GM21390 (cell line): ENCODE data around the gene ST8SIA2.

Source experiments
- ATAC-seq: cut with Tn5 transposase; IDR thresholded peaks from one replicate; pipeline ENCODE4 v1.9.1; 2021; ENCODE audit not compliant: unreplicated experiment

Gene ST8SIA2

DNA sequence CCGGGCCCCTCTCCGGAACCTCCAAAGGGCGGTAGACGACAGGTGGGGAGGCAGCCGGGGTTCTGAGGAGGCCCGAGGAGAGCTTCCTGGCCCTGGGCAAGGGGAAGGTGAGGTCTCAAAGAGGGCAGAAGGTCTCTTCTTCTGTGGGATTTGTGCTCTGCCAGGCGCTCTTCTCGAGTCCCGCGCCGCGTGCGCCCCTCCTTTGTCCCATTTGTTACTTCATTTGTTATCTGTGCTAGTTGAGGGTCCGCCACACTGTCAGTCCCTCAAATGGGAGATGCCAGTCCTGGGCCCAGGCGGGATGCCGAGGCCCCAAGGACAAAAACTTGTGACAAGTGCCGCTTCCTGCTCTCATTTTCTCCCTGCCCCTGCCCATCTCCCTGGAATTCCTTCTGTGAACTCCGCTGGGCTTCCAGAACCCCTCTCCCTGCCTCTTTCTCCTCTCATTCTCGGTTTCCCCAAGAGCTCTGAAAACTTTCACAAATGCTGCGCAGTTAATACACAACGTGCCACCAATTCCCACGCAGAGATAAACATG lies 1.5 kb downstream of the ST8SIA2 start:
- no peak for ATAC-seq

DNA sequence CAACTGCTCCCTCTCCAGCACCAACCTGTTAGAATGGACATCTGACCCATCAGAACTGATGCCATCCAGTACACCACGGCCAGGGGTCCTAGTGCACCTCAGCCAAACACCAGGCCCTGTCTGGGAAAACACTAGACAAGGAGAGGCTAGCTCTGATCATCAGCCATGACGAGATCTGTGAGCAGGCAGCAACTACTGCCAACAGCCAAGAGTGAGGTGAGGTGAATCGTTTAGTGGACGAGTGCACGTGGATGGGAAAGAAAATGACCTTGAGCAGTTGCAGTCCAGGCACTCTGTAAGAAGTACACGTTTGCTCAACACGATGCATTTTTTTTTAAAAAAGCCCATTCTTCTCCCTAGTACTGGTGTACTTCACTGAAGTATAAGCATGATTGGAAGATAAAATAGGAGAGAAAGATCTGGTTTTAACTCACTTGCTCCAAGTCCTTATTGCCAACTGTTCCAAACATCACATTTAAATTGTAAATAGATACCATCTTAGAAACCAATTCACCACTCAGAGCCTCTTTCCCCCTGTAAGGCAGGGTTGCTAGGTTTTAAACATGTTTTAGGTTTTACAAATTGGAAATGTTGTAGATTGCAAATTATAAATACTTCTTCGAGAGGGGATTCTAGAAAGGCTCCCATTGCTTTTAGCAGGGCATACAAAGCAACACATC lies 5.7 kb downstream of the ST8SIA2 start:
- ATAC-seq: no peak

DNA sequence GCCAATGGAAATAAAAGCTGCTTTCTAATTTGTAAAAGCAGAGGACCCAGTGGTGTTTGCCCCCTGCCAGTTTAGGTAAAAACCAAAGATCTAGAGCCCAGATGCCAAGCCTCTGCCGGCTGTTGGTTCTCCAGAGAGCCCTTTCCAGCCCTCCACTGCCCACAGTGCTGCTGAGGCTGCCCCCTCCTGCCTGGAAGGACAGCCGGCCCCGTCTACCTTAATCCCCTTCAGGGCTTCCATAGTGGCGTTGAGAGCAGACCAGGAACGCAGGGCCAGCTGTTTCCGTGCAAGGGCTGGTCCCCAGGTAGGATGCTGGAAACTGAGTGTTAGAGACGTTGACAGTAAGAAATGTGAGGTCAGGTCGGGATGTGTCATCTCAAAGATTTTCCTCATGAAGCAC lies 6.9 kb downstream of the ST8SIA2 start:
- ATAC-seq: no peak

DNA sequence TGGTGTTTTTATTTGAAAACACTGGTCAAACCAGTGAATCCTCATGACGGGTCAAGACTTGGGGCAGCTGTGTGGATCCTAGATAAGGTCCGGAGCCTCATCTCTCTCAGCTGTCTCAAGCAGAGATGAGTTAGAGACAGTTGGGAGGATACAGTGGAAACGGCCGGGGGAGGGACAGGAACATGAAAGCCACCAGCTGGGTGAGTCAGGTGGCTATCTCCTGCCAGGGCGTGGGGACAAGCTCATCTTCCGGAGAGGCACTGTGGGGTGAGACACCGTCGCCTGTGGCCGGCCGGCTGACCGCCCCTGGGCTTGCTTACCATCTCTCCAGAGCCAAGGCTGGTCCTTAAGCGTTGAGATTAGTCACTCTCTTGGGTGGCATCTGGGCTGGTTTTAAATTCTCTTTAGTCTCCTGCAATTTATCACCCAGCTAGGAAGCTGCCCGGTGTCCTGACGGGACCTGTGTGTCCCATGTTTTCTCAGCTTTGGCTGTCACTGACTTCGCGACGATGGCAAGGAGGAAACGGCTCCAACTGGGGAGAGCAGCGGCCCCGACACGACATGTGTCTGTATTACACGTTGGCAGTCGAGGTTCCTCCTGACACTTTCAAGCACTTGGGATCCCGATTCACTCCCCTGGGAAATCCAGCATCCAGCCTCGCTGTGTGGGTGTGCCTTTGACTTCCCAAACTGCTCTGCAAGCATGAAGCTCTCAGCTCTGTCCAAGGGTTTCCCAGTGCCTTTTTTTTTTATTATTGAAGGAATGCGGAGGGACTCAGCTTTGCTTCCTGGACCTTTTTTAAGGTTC lies 7.5 kb downstream of the ST8SIA2 start:
- ATAC-seq: no peak

GRCh38 chr15:92402751-92403150 lies 9.1 kb downstream of the ST8SIA2 start:
- no peak for ATAC-seq

- no peak for ATAC-seq
Observed at GRCh38 chr15:92405942-92406341, 12.3 kb downstream of the ST8SIA2 start.

DNA sequence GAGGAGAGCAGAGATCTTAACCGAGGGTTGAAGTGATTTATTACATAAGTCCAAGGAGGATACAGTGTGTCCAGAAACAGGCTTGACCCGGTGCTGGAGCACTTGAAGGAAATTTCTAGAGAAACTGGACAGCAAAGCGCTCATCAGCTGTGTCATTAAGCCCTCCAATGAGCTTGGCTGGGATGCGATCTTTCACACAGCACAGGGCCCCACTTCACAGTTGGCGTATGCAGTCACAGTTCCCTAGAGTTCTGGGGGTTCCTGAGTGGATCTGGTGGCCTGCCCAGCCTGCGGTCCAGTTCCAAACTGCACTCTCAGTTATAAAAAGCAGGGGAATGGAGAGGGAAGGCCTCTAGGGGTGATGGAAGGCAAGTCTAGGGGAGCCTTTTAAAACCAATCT lies 13.6 kb downstream of the ST8SIA2 start:
- no peak for ATAC-seq

GRCh38 chr15:92407916-92408315 lies 14.2 kb downstream of the ST8SIA2 start:
- no peak for ATAC-seq

DNA sequence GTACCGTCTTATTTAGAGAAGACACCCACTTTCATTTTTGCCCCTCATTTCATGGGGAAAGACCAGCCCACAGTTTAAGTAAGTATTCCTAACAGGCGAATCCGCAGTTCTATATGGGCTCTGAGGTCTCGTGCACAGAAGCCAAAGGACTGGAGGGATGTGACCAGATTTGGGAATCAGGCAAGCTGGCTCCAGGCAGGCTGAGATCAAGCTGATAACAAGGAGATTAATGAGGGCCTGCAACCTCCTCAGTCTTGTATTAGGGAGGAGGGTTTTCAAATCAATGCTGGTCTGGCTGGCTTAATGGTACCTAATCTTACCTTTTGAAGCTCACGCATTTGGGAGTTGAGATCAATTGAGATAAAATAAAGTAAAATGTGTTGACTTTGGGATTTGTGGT lies 15.3 kb downstream of the ST8SIA2 start:
- no peak for ATAC-seq

DNA sequence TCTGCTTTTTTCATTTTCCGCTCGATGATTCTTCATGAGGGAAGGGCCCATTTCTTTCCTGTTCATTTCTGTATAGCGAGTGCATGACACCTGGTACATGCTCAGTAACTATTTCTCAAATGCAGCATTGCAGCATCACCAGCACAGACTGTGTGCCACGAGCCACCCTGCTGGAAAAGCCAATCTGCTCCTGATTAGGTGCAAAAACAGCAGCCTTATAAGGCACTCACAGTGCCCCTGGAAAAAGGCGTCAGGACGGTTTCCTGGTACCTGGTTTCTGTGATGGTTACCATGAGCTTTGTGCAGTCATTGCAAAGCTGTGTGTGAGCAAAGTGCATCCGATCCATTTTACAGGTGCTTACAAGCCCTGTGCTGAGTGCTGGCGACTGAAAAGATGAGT lies 15.8 kb downstream of the ST8SIA2 start:
- ATAC-seq: no peak

DNA sequence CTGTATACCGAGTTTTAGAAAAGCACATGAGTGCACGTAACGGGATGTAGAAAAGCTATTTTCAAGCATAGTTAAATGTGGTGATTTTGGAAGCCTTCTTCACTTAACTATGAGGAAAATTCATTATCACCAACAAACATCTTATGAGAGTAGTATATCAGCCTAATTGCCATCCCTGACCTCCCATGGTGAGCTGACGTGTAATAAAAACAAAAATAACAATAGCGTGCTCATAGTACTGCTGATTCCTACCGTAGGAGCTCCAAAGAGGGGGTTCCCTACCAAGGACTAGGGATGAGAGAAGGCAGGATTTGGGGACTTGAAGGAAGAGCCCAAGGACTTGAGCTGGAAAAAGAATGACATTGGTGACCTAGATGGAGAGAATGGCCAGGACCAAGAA lies 16.9 kb downstream of the ST8SIA2 start:
- ATAC-seq: no peak

- ATAC-seq: no peak
Observed at GRCh38 chr15:92411256-92411655, 17.6 kb downstream of the ST8SIA2 start.

DNA sequence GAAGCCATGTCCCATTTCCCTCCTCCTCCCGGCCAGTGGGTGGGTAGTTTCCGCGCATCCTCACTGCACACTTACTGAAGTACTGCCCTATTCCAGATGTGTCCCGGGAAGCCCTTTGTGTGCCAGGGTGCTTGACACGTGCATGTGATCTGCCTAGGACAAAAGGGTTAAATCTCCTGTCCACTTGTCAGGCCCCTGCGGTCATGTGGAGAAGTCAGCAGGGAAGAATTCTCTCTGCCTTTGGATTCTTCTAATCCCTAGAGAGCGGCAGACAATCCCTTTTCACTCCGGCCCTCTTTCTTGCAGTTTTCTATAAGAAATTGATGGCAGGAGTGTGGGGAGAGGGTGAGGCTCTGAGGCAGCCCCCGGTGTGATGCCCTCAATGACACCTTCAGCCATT lies 19.8 kb downstream of the ST8SIA2 start:
- ATAC-seq: no peak

DNA sequence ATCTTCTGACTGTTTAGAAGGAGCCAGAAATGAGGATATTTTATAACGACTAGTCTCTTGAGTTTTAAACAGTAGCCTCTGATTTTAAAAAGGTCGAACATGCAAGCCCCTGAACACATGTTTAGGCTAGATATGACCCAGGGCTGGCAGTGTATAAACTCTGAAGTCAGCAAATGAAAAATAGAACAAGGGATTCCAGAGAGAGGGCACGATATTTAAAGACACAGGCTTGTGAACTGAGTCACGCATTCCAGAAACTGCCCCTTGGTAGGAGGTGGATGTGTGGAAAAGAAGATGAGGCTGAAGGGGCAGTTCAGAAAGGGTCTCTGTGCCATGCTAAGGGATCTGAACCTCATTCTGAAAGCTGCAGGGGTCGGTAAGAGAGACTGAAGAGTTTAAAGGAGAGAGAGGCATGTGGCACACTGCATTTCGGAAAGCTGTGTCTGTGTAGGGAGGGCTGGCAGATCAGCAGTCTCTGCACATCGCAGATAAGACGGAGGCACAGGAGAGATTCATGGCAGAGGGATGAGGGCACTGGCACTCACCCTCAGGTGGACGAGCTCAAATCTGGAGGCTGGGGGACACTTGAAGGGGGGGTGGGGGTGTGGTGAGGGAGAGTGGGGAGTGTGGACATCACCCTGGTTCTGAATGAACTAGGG lies 22.1 kb downstream of the ST8SIA2 start:
- no peak for ATAC-seq

- no peak for ATAC-seq
Observed at GRCh38 chr15:92416557-92416956, 22.9 kb downstream of the ST8SIA2 start.

GRCh38 chr15:92417716-92418115 lies 24.0 kb downstream of the ST8SIA2 start:
- ATAC-seq: no peak

DNA sequence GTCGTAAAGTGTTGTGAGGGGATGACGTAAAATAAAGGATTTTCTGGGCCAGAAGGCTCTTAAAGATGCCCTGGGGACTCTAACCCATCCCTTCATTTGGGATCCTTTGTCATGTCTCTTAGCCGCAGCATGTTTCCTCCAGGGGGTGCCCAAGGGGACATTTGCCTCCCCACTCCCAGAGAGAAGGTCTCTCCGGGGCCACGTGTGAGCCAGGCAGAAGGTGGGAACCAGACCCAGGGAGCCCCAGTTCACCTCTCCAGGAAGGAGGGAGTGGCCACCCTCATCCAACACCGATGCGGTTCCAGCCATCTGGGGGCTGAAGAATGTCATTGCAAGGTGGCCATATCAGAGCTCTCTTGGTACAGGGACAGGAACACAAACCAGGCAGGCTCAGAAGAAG lies 25.2 kb downstream of the ST8SIA2 start:
- ATAC-seq: no peak

GRCh38 chr15:92421976-92422375 lies 28.3 kb downstream of the ST8SIA2 start:
- no peak for ATAC-seq

- ATAC-seq: no peak
Observed at GRCh38 chr15:92425578-92426225, 32.0 kb downstream of the ST8SIA2 start.

DNA sequence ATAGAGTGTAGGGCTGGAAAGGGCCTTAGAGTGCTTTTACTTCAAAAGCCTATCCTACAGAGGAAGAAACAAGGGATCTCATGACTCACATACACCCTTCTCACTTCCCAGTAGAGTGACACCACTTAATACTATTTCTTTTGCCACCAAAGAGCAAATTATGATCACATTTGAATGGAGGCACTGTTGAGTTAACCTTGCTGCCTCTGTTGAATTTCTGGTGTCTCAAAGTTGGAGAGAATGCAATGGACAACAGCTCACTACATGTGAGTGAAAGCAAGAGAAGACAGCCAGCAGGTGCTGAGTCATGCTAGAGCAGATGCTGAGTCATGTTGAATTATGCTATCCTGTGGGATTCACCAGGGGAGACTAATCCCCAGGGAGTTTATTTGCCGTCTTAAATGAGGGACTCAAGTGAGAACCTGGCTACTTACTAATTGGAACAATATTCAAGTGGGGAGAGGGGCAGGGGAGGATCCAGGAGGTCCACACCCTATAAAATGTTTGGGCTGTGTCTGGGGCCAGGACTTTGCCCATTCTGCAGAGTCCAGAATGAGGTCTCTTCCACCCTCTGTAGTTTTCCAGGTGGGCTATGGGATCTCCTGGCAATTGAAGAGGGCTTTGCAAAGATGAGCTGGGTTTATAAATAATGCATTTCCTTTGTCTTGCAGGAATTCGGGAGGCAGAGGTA lies 35.8 kb downstream of the ST8SIA2 start:
- ATAC-seq: no peak

- no peak for ATAC-seq
Observed at GRCh38 chr15:92430069-92430440, 36.4 kb downstream of the ST8SIA2 start.
